HG02973 (cell line): ENCODE data around the gene DNAJB6.

Experiments
- ATAC-seq: cut with Tn5 transposase; IDR thresholded peaks from one replicate; pipeline ENCODE4 v1.9.1; 2021; ENCODE audit warnings: moderate library complexity; ENCODE audit not compliant: unreplicated experiment

DNAJB6 gene

DNA sequence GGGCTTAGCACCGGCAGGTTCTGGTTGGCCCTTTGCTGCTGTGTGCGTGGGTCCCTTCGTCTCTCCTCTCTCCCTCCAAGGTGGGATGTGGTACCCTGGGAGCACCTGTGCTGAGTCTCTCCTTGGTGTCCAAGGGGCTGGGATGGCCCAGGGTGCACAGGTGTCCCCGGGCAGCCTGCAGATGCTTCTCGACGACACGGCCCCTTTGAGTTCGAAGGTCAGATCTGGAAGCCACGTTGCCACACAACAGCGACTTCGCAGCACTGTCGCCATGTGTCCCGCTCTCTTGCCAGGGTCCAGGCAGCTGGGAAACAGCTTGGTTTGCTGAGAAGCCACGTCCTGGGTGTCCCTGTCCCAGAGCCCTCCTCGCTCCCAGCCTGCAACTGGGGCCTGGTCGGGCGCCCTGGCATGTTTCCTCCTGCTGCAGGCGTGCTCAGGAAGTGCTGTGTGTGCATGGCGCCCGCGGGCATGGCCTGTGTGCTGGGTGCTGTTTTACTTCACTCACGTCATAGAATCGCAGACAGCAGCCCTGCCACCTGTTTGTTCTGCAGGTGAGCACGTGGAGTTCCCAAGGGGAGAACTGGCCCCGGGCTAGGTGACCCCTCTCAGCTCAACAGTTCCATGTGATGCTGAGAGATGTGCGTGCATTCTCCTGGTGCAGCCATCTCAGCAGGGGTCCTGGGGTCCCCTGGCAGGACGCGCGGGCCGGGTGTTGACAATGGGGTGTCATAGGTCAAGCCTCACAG is 70.9 kb downstream of the DNAJB6 start:
- ATAC-seq = no peak

DNA sequence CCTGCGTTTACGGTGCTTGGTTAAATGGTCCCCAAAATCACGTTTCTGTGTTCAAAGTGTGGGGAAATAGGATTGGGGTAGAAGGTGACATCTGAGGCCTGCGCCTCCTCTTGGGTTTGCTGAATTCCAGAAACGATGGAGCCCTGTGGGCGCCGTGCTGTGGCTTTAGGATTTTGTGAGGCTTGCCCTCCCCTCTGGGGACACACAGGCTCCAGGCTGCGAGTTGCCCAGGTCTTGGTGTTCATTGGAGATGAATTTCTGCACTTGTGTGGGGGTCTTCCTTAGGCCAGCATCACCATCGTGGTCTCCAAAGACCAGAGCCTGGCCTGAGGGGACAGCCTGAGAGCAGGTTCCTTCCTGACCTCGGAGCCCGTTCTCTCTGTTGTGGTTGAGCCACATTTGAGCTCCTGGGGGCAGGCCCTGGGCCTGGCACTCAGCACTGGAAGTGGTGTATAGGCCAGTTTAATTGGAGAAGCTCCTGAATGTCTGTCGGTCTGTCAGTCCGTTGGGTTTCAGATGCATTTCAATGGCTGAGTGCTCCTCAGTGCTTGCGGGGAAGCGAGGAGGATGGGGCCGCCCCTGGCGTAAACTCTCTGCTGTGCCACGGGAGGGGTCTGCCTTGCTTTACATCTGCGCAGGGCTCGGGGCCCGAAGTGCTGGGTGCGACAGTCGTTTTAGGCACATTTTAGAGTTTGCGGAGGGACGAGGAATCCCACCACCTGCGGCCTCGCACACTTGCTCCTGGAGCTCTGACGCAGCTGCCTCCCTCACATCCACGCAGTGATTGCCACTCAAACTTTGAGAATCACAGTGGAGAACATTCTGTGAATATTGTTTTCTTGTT is 71.7 kb downstream of the DNAJB6 start:
- no peak for ATAC-seq

DNA sequence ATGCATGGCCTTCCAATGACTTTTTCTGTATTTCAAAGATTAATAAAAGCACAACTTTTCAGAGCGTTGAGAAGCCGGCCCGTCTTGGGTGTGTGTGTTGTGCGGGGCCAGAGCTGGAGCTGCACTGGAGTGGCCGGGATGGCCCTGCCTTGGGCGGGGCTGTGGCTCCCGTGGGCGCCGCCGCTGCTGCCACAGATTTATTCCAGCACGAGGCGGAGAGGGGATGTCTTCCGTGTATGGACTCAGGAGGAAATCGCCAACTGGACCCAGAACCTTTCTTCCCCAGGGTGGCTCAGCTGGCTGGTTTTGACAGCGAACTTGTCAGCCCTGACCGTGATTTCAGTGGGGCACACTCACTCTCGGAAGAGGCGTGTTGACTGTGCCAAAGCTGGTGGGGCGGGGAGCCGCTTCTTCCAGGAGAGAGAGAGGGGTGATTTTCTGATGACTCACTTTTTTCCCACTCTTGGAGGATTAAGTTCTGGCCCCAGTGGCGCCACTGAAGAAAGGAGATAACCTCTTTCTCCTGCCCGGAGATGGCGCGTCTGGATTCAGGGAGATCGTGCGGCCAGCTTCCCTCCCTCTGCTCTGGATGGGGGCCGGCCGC is 72.4 kb downstream of the DNAJB6 start:
- ATAC-seq = no peak

DNA sequence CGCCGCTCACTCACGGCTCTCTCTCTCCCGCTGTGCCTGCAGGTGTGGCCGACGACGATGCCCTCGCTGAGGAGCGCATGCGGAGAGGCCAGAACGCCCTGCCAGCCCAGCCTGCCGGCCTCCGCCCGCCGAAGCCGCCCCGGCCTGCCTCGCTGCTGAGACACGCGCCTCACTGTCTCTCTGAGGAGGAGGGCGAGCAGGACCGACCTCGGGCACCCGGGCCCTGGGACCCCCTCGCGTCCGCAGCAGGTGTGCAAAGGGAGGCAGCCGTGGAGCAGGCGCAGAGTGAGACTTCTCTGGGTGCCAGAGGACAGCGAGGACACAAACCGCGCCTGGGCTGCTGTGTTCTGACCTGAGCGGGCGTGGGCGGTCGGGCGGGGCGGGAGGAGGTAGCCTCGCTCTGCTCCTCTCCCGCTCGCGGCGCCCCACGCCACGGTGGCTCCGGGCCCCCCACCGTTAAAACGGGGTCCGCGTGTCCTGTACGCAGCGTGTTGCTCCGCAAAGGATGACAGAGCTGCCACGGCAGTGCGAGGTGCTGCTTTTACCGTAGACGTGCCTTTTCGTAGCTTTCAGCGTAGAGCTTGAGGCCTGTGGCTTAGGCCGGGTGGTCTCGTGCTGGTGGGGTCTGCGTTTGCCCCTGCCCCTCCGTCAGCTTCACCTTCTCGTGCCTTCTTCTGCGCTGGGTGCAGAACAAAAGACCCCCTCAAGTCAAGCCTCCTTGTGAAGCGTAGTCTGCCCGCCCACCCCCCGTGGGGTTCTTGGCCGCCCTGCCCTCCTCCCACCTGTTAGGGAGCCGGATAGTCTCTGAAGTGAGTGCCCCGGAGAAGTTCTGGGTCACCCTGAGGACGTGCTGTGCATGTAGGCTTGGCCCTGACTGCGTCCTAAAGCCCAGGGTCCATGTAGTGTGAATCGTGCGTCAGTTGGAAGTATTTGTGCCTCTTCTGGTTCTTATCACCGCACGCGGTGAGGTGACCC is 73.2 kb downstream of the DNAJB6 start:
- no peak for ATAC-seq

DNA sequence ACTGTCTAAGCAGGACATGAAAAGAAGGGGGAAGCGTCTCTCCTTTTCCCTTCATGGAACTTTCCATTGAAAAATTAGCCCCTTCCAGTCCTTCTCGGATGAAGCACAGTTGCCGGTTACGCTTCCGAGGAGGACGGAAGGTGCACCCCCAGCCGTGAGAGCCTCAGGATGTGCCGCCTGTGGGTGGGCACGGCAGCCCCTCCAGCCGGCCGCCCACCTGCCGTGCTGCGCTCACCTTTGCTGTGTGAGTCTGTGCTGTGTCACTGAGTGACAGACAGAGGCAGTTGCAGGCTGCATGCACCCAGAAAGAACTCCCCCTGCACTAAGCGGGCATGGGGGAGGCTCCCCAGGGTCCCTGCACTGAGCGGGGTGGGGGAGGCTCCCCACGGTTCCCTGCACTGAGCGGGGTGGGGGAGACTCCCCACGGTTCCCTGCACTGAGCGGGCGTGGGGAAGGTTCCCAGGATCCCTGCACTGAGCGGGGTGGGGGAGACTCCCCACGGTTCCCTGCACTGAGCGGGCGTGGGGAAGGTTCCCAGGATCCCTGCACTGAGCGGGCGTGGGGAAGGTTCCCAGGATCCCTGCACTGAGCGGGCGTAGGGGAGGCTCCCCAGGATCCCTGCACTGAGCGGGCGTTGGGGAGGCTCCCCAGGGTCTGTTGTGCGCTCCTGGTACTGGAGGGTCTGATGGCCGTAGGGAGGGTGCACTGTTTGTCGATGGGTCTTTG is 74.2 kb downstream of the DNAJB6 start:
- ATAC-seq = no peak

DNA sequence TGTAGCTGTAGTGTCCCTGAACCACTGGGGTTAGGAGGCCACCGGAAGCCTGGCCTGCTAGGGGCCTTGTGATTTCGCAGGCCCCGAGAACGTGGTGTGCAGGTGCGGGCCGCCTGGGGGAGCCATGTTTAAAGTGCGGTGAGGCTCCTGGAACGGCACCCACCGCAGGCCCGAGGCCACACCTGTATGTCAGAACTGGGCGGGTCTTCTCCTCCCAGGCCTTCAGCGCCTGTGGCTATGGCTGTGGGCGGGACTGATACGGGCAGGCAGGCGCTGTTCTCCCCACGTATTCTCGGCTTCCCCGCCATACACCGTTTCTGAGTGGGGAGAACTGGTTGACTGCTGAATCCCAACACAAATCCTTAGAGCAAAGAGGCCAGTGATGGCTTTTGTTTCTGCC is 74.8 kb downstream of the DNAJB6 start:
- no peak for ATAC-seq

DNA sequence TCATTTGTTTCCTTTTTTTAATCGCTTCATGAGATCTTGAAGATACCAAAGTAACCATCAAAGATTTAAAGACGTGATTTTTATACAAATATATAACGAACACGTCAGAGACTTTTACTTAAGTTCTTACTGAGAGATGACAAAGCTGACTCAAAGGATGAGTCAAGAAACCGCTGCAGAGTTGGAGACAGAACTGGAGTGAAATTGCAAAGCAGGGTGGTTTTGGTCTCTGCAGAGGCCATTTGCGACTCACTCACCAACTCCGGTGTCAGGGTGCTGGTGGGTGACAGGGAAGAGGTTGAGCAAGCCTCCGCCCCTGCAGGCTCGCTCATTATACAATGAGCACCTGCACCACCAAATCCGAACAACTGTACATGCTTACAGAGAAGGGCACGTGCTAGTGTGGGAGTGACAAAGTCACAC is 75.2 kb downstream of the DNAJB6 start:
- no peak for ATAC-seq

DNA sequence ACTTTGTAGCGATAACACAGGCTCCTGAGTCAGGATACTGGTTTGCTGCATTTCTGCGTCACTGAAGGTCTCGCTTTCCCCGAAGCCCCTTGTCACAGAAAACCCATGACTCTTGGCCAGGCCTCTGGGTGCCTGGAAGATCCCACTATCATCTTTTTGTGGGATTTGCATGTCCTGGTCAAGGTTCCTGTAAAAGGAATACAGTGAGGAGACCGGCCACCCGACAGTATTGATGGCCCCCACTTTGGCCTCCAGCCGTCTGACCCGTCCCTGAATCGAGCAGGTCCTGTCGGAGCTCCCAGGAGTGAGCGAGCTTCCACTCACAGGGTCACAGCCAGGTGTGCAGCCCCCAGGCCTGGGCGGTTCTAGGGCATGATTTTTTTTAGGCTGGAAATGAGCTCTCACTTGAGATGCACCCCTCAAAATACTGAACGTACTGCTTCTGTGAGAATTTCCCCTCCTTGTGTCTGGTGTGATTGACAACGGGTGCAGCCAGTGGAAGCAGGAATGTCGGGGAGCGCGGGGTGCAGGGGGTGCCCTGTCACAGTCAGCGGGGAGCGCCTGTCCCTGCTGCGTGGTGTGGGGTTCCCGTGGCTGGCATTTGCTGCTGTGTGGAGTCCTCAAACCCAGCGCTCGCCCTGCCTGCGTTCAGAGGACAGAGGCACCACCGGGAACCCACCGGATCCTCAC is 75.8 kb downstream of the DNAJB6 start:
- no peak for ATAC-seq

DNA sequence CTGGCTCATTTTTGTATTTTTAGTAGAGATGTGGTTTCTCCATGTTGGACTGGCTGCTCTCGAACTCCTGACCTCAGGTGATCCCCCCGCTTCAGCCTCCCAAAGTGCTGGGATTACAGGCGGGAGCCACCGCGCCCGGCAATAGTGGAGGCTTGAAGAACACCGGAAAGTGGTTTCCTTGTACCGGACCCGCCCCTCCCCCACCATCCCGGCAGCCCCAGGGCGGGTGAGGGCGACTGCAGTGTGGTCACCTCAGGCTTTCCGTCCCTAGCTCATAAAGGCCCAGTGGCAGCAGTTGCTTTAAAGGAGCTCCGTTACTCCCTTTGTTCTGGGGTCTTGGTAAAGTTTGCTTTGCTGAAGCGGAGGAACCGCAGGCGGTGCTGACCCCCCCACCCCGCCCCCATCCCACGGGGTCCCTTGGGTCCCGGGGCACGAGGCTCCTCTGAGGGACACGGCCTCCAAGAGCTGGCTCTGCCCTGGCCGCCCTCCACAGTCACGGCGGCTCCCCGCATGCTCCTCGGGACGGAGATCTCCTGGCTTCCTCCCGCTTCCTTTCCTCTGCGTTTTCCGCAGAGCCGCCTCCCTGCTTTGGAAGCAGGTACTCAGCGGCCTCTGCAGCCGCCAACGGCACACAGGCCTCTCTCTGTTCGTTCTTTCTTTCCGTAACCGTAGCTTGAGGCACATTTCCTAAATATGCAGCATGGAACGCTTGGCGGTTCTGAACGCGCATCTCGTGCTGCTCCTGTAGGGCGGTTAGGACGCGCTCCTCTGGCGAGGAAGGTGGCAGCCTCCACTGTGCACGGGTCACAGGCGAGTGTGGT is 77.3 kb downstream of the DNAJB6 start:
- ATAC-seq = no peak

DNA sequence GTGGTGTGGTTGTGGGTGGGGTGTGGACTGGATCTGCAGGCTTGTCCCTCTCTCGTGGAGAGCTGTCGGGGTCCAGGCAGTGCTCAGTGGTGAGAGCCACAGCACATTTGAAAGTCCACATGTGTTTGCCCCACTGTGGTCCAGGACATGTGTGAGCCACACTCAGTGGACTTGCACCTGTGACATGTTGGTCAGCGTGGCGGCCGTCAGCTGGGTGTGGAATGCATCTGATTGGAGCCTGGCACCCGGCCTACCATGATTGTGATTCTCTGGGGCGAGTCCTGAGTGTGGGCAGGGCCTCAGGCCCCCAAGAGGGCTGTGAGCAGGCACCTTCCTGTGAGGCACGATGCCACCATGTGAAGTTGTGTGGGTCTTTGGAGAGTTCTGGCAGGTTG is 77.9 kb downstream of the DNAJB6 start:
- ATAC-seq = no peak

DNA sequence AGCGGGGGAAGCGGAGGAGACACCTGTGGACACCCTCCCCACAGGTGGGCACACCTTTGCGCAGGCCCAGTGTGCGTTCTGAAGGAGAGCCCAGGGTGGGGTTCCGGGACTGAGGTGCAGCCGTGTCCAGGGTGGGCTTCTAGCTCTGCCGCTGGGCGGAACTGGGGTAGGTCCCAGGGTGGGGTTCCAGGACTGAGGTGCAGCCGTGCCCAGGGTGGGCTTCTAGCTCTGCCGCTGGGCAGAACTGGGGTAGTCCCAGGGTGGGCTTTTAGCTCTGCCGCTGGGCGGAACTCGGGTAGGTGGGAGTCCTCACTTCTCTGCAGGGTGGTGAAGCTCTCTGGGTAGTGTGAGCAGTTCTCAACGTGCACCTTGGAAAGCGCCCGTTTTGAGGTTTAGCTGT is 78.7 kb downstream of the DNAJB6 start:
- no peak for ATAC-seq

DNA sequence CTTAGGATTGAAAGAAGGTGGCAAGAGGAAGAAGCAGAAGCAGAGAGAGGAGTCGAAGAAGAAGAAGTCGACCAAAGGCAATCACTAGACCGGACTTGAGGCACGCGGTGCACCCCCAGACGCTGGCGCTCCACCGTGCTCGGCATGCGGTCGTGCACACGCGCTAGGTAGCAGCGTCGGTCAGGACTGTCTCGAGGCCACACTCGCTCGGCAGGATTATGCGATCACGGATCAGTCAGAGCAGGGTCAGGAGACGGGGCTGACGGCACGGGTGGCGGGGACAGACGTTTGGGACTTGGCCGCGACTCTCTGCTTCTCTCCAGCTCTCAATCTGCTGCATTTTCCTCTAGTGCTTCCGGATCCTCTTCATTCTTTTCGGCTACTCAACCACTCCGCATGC is 79.2 kb downstream of the DNAJB6 start:
- no peak for ATAC-seq

DNA sequence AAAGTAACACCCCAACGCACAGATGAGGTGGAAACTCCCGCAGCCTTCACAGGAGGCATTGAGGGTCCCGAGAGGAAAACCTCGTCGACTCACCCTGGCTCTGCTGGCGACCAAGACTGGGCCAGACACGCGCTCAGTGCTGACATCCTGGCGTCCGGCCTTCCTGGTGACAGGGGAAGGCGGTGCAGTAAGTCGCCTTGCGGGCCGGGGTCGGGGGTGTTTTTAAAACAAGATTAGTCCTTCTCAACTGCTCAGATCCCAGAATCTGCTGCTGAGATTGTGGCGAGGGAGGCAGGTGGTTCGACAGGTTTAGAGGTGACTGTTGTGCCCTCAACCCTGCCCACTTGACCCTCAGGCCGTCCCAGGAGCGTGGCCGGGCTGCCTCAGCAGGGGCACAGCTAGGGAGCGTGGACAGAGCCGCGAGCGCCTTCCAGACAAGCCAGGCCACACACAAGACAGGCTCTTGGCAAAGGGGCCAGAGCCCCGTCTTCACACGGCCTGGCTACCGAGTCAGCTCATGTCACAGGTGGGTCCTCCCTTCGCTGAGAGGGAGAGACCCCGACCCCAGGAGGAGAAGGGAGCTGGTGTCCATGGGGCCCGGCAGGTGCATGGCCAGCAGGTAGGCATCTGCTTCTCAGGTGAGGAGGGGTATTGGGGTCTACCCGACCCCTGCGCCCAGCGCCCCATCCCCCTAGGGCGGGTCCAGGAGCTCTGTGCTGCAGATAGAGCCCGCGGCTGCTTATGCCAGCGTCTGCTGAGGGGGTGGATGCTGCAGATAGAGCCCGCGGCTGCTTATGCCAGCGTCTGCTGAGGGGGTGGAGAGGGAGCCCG is 81.6 kb downstream of the DNAJB6 start:
- ATAC-seq = no peak

DNA sequence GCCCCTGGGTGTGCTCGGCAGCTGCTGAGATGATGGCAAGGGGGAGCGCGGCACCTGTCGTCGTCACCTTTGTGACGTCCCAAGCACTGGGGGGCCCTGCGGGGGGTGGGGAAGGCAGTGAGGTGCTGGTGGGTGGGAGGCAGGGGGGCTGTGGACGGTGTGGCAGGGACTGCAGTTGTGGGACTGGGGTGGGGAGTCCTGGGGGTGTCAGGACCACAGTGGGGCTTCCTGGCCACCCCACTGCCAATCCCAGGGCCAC is 82.2 kb downstream of the DNAJB6 start:
- no peak for ATAC-seq

DNA sequence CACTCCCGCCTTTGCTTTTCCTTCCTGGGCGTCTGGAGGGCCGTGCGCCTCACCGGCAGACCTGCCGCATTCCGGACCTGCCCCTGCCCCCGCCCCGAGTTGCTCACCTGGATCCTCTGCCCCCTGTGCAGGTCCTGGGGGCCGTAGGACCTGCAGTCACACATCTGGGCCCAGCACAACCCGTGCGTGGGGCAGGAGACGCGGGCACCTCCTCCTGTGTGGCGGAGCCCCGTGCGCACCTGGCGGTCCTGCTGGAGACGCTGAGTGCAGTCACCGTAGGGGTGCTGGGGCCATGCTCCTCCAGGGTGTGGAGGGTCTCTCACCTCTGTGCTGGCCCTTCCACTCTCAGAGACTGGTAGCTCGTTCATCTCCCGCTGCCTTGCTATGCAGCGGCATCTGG is 85.5 kb downstream of the DNAJB6 start:
- no peak for ATAC-seq

DNA sequence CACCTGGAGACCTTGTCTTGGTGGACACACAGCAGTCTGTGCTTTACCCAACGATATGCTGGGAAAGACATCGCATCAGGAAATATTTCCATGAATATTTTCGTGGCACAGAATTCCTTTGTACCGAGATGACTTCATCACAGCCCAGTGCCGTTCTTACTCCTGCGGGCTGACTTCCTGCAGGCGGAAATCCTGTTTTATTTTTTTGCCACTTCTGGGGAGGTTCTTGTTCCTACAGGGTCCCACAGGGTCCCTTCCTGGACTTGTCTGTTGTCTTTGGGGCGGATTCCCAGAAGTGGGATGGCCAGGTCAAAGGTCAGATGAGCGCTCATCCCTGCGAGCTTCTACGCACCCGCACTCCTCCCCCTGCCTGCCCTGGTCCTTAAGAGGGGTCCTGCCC is 86.5 kb downstream of the DNAJB6 start:
- ATAC-seq = no peak

DNA sequence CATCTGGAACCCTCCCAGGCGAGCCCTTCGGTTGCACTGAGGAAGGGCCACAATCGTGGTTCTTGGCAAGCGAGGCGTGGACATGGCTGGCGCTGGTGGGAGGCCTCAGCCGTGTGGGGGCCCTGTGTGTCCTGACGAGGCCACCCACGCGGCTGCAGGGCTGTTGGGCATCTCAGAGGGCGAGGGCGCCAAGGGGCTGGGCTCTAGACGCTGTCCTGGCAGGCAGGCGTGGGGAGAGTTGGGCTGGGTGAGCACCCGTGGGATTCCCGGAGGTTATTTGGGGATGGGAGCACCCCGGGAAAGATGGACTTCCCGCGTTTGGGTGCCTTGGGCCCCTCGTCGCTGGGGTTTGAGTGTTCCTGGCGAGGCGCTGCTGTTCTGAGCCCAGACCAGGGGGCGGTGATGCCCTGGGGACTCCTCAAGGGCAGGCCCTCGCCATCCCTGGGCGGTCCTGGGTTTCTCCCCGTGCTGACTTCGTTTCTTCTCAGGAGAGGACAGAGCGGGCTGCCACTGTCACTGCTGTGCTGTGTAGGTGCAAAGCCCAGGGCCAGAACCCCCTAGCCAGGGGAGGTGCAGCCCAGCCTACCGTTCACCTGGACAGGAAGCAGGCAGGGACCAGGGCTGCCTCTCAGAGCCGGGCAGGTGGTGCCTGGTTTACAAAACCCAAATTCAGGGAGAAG is 87.2 kb downstream of the DNAJB6 start:
- no peak for ATAC-seq
